NCI-H2081 (cell line): ENCODE data around the gene PIR.

Experiments
- DNase-seq, 2 experiments: peaks; one replicate each; lab custom pipeline; 2025; lab: John Stamatoyannopoulos, UW

PIR gene

DNA sequence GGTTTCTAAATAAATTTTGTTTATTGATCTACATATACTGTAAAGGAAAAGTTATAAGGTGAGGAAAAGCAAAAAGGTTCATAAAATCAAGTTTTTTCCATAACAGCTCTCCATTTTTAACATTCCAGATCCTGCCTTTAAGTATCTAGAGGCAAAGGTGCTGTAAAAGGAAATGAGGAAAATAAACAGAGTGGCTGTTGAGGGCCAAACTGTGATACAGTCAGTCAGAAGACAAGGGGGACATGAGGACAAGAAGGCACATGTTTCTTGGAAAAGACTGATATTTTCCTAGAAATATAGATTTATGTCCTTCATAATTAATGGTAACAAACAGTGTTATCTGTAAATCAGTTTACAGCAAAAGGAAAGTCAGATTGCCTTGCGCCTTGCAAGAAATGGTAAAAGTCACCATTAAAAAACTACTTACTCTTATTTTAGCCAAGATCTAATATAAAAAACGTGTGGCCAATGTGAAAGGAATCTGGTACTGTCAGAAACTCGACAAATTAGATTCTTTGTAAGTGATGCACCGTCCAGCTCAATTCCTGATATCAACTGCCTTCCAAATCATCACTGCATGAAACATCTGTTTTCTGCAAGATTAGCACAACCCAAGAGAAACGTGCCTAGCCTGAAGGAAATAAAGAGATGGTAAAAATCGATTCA lies 75.0 kb downstream of the PIR start:
- DNase-seq, result no peak

- no peak for DNase-seq
Observed at GRCh38 chrX:15416133-15416993, 76.8 kb downstream of the PIR start.

- DNase-seq, result no peak
Observed at GRCh38 chrX:15413101-15413500, 80.0 kb downstream of the PIR start.

DNA sequence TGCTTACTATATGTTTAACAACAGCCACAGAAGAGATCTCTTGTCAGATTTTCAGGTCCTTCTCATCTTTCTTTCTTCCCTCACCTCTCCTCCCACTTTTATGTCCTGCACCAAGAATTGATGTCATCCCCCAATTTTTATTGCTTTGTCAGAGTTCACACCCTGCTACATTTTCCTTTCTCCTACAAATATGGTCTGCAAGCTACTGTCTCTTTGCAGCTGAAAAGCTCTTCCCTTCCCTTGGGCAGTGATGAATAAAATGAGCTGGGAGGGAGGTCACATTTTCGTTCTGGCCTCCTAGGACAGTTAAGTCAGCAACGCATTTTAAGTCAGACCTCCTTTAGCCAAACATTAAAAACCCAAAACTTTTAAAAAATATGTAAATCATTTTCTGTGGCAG lies 82.2 kb downstream of the PIR start:
- no peak for DNase-seq

- DNase-seq, result no peak
Observed at GRCh38 chrX:15410430-15410829, 82.7 kb downstream of the PIR start.

DNA sequence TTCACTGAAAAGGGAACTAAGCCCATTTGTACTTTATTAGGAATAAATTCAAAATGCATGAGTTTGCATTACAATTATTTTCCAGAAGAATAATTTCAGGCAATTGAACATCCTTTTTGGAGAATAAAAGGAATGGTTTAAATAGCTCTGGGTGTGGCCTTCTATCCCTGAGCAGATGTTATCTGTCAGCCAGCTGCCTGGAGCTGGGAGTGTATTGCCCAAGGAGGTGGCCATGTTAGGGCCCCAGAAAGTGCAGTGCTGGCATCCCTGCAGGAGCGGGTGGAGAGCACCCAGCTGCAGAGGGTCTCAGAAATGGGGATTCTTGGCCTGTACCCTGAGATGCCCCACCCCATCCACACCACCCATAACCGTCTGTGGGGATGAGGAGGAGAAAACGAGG lies 87.3 kb downstream of the PIR start:
- DNase-seq, result no peak

DNA sequence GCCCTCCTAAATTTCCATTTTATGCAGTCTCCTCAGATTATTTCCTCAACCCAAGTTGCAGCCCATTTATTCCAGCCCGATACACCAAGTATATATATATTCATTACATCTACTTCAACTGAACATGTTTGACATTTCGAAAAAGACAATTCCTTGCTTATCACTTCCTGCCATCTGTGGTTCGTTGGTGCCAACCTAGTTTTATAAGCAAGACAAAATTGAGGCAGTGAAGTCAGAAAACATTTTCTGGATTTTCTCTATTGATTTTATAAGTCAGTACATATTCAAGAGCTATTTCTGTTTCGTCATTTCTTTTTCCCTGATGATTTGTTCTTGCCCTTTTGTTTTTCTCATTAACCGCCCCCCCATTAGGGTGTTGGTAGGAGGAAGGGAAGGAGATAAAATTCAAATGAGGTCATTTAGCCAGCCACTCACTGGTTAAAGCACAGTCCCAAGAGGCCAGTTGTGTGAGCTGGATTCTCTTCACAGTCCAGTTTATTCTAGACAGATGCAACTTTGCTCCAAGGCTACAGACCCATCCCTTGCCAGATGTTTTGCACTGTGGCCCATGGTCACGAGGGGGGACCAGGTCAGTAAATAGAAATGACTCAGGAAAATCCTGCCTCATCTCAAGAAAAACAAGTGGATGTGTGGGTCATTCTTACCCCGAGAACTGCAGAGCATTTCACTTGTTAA lies 88.6 kb downstream of the PIR start:
- DNase-seq, result no peak

GRCh38 chrX:15401378-15401777 lies 91.8 kb downstream of the PIR start:
- DNase-seq, result no peak

DNA sequence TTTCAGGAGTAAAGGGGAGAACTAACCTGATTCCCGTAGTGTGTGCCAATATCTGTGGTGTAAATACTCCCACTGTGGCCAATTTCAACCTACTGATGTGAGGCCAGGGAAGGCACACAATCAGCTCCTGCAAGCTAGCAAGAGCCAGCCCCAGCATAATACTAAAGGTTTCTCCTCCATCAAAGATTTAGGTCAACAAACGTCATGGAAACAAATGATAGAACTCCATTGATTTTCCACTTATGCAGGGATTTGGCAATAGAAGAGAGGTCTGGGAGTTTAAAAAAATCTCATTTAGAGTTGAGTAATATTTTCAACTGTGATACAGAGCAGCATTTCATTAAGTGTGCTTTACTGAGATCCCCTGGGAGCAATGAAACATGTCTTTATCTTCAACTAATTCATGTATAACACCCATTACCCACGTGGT lies 93.2 kb downstream of the PIR start:
- no peak for DNase-seq

GRCh38 chrX:15398874-15399273 lies 94.3 kb downstream of the PIR start:
- no peak for DNase-seq

- DNase-seq, result no peak
Observed at GRCh38 chrX:15395789-15396188, 97.3 kb downstream of the PIR start.

GRCh38 chrX:15391850-15392249 lies 101.3 kb downstream of the PIR start:
- no peak for DNase-seq

DNA sequence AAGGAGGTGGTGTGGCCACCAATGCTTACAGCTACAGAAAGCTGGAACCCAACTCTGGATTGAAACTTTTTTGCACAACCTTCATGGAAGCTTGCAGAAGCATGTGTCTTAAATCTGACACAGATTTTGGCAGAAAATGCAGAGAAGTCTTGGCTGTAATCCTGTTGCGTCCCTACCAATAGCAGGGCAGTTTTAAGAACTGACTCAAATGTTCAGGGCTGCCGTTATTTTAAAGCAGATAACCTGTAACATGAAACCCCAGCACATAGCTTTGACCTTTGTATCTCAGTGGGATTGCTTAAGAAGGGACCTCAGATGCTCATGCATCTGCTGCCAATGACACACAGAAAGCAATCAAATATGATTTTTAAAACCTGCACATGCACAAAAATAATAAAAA lies 108.8 kb downstream of the PIR start, which contains the start of gene VEGFD:
Gene VEGFD (minus strand): TSS at position 110 of the 400 bp plus-strand sequence. CDS start 467 bp downstream, outside the sequence.
- no peak for DNase-seq

GRCh38 chrX:15382813-15383212 lies 110.3 kb downstream of the PIR start:
- no peak for DNase-seq

DNA sequence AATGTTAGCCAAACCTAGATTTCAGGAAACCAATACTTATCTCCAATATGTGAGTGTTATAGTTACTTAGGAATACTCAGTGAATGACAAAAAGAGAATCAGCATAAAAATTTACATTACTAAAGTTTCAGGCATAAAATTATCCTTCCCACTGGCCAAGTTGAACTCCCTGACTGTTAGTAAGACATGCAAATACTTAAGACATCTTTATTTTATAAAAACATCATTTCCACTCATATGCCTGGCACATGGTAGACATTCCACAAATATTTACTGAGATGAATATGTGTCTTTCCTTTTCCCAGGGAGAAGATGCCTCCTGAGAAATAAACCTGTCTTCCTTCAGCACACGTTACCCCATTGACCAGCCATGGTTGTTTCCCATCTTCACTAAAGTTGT lies 116.2 kb downstream of the PIR start:
- DNase-seq, result no peak

GRCh38 chrX:15373976-15374375 lies 119.2 kb downstream of the PIR start:
- DNase-seq, result no peak

DNA sequence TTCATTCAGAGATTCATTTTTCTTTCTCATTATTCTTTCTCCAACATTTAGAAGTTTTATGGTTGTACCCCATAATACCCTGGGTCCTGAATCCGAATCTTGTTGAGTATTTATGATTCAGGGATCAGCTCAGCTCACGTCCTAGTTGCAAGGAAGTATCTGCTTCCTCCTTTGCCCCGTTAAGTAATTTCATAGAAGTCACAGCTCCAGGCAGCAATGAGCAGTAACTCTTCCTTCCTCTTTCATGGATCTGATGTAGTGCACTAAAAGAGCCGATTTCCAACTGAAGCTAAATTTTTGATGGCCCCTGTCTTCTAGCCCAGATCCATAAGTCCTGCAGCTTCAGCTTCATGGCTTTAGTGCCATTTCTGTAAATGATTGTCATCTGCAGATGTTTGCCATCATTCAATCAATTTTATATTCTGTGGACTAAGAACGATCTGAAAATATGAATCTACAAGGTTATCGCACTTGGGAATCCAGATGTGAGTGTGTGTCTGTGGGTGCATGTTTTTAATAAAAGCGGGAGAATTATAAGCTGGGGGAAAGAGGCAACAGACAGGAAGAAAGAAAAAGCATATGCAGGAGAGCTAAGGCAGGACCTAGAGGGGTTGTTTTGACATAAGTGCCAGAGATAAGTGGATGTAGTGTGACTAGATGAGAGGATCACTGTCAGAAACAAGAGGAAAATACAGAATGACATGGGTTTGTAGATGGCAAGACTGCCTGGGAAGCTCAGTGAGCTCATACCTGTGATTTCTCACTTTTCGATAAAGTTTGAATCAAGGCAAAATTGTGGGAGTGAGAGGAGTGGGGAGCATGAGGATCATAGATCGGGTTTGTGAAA lies 126.4 kb downstream of the PIR start:
- DNase-seq, result no peak

- no peak for DNase-seq
Observed at GRCh38 chrX:15359701-15360100, 133.4 kb downstream of the PIR start.

- DNase-seq, result no peak
Observed at GRCh38 chrX:15358533-15358932, 134.6 kb downstream of the PIR start.

DNA sequence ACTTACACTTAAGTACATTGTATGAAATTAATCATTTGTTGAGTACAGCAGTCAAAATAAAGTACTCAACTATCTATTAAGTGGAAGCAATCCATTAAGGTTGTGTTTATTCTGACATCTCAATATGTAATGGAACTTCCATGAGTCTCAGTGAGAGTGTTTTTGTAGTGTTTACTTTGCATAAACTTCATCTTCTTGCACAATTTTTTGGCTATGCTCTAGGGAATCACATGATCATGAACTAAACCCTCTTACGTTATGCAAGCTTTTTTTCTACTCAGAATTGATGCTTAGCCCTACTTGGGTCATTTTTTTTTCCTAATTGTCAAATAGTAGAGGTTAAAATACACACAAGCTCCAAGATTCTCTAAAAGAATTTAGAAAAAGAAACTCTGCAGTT lies 136.7 kb downstream of the PIR start:
- no peak for DNase-seq

DNA sequence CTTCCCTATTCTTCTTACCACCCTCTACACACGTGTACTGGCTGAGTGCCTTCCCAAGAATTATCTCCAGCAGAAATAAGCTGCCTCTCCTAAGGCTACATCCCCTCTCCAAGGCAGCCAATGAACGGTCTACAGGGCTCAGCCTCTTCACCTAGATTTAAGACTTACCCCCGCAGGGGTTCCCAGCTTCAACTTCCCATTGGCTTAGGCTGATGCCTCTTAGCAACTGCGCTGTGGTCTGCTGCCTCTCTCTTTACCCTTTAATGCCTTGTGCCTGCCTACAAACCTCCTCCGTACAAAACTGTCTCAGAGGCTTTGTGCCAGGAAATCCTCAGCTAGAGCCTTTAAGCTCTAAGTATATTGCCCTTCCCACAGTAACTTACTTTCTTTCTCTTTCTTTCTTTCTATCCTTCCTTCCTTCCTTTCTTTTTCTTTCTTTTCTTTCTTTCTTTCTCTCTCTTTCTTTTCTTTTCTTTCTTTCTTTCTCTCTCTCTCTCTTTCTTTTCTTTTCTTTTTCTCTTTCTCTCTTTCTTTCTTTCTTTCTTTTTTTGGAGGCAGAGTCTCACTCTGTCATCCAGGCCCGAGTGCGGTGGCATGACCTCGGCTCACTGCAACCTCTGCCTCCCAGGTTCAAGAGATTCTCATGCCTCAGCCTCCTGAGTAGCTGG lies 142.7 kb downstream of the PIR start:
- DNase-seq, result no peak
